GM12878 (cell line): ENCODE measurements around the gene KIAA1217. TPM values are rescaled to one million over a fixed set of nuclear protein-coding genes. Genes with fewer than 3 reads are reported as not detected.

Source experiments
- ATAC-seq: fragments of 200-7000 bp; cut with Tn5 transposase; 3 replicates; pipeline ENCODE4 v1.9.1; 2020; ENCODE audit warnings: mild to moderate bottlenecking, moderate library complexity
- BruUV-seq: library from RNA; stranded (reverse); fragments of 400-500 nt; replicated peaks from 2 replicates; lab custom pipeline; 2021; lab: Mats Ljungman, UMichigan
- CTCF ChIA-PET: fragments of 300-600 bp; sonication (Branson Sonifier 250); formaldehyde crosslinking; extraction: SDS; loops from one replicate; lab custom pipeline; 2021; ENCODE audit warnings: inconsistent platforms; lab: Yijun Ruan, JAX
- POLR2A ChIA-PET: fragments of 350-600 bp; formaldehyde crosslinking; extraction: SDS; loops from one replicate; lab custom pipeline; 2021; ENCODE audit warnings: inconsistent platforms; lab: Charles Lee
- RAD21 ChIA-PET: fragments of 300-600 bp; sonication (Branson Sonifier 250); formaldehyde crosslinking; loops from one replicate; lab custom pipeline; 2023; ENCODE audit warnings: antibody characterized with exemption; ENCODE audit not compliant: unreplicated experiment; lab: Charles Lee
- SMC1A ChIA-PET: fragments of 300-600 bp; sonication (Branson Sonifier 250); formaldehyde crosslinking; loops from one replicate; lab custom pipeline; 2023; ENCODE audit not compliant: unreplicated experiment, uncharacterized antibody; lab: Charles Lee
- DNase-seq: peaks from one replicate; pipeline ENCODE4 v3.0.0-alpha.2; 2011; ENCODE audit warnings: low read depth, low spot score
- FAIRE-seq: peaks from 3 replicates; lab custom pipeline; 2011; peaks lifted over from hg19 to GRCh38; lab: Jason Lieb, UNC
- H2AFZ ChIP-seq: 2 replicates; pipeline ENCODE4 v1.6.0; 2011; ENCODE audit warnings: low read depth, low read length, control low read depth; ENCODE audit not compliant: control insufficient read depth
- H3K27ac ChIP-seq: 2 replicates; pipeline ENCODE4 v1.5.1; 2011; ENCODE audit warnings: control low read depth; ENCODE audit not compliant: control insufficient read depth, insufficient read depth
- H3K27me3 ChIP-seq, 2 experiments: replicated peaks in 1 of 2; 2 replicates each; pipeline versions ENCODE4 v1.6.0 to v1.6.1; 2011; ENCODE audit warnings: low read length in 1 of 2; ENCODE audit not compliant: control insufficient read depth in 2 of 2, insufficient read depth in 2 of 2
- H3K36me3 ChIP-seq, 2 experiments: 2 replicates each; pipeline ENCODE4 v1.5.1; 2011; ENCODE audit warnings: low read length in 1 of 2; ENCODE audit not compliant: control insufficient read depth in 2 of 2, insufficient read depth in 2 of 2
- H3K4me1 ChIP-seq: 2 replicates; pipeline ENCODE4 v1.6.1; 2011; ENCODE audit warnings: mild to moderate bottlenecking, low read length, moderate library complexity, mixed read lengths; ENCODE audit not compliant: control insufficient read depth, insufficient read depth
- H3K4me2 ChIP-seq: 2 replicates; pipeline ENCODE4 v1.6.0; 2011; ENCODE audit warnings: control low read depth; ENCODE audit not compliant: control insufficient read depth, insufficient read depth
- H3K4me3 ChIP-seq: fragments of 200-600 bp; sonication (generic); 2 replicates; pipeline ENCODE4 v1.5.1; 2016
- H3K79me2 ChIP-seq: 2 replicates; pipeline ENCODE4 v1.6.0; 2011; ENCODE audit warnings: low read length; ENCODE audit not compliant: control insufficient read depth, insufficient read depth
- H3K9ac ChIP-seq: 2 replicates; pipeline ENCODE4 v1.8.0; 2011; ENCODE audit warnings: low read length, control low read depth, mixed read lengths; ENCODE audit not compliant: control insufficient read depth, insufficient read depth
- H3K9me3 ChIP-seq: replicated peaks from 3 replicates; pipeline ENCODE4 v1.5.1; 2011; ENCODE audit warnings: mild to moderate bottlenecking, low read length; ENCODE audit not compliant: control insufficient read depth, insufficient read depth
- H4K20me1 ChIP-seq: 2 replicates; pipeline ENCODE4 v1.6.0; 2011; ENCODE audit not compliant: control insufficient read depth, insufficient read depth
- FOXK2 ChIP-seq: fragments of 450-650 bp; IDR thresholded peaks from 2 replicates; pipeline ENCODE4 v1.6.1; 2017; ENCODE audit warnings: mild to moderate bottlenecking, moderate library complexity
- GATAD2B ChIP-seq: fragments of 450-650 bp; conservative IDR thresholded peaks from 2 replicates; pipeline ENCODE4 v1.6.1; 2017; ENCODE audit warnings: low read depth, mild to moderate bottlenecking, moderate library complexity
- NFIC ChIP-seq: IDR thresholded peaks from 2 replicates; pipeline ENCODE4 v1.6.1; 2012; ENCODE audit warnings: low read depth, mild to moderate bottlenecking, inconsistent platforms, low read length, moderate library complexity
- NFYA ChIP-seq: IDR thresholded peaks from 2 replicates; pipeline ENCODE4 v1.6.1; 2011; ENCODE audit warnings: low read depth, mild to moderate bottlenecking, low read length, improper control_type of control experiment, borderline replicate concordance
- POLR2A ChIP-seq: IDR thresholded peaks from 2 replicates; pipeline ENCODE4 v1.6.1; 2011; ENCODE audit warnings: low read depth, mild to moderate bottlenecking, low read length
- RFX5 ChIP-seq: IDR thresholded peaks from 2 replicates; pipeline ENCODE4 v1.6.1; 2011; ENCODE audit warnings: low read depth, low read length, improper control_type of control experiment
- RUNX3 ChIP-seq: IDR thresholded peaks from 2 replicates; pipeline ENCODE4 v1.6.1; 2012; ENCODE audit warnings: low read length, inconsistent platforms
- SRF ChIP-seq, 2 experiments: IDR thresholded peaks; 2 replicates each; pipeline ENCODE4 v1.6.1; 2011; ENCODE audit warnings: low read depth in 2 of 2, low read length in 2 of 2, mild to moderate bottlenecking in 1 of 2, moderate library complexity in 1 of 2
- STAT1 ChIP-seq: fragments of 450-650 bp; conservative IDR thresholded peaks from 2 replicates; pipeline ENCODE4 v1.6.1; 2014; ENCODE audit warnings: antibody characterized with exemption, mild to moderate bottlenecking
- TCF7 ChIP-seq: IDR thresholded peaks from 2 replicates; pipeline ENCODE4 v1.6.1; 2014; ENCODE audit warnings: antibody characterized with exemption, borderline replicate concordance
- ZNF622 ChIP-seq: fragments of 450-650 bp; IDR thresholded peaks from 2 replicates; pipeline ENCODE4 v1.6.1; 2017; ENCODE audit warnings: mild to moderate bottlenecking, inconsistent platforms
- WGBS: methylation state at CpG from one replicate; pipeline ENCODE4 v1.1.6; 2016; ENCODE audit warnings: low lambda C conversion rate; ENCODE audit not compliant: insufficient replicate concordance, insufficient coverage; ENCODE audit errors: missing lambda C conversion rate; 5-methylcytosine and 5-hydroxymethylcytosine counted together
- in situ Hi-C: fragments of 300-500 bp; cut with MboI; formaldehyde crosslinking; loops from 9 replicates; pipeline ENCODE4 v1.14.3; 2018; ENCODE audit warnings: mixed read lengths
- intact Hi-C: fragments of 100-400 bp; cut with micrococcal nuclease; formaldehyde crosslinking; loops from one replicate; pipeline ENCODE4 v1.14.2; 2022; ENCODE audit not compliant: unreplicated experiment
- polyA plus RNA-seq, 11 experiments: library from polyadenylated mRNA; depleted of rRNA in 4 of 11; unstranded in 6 of 11; stranded (reverse) in 5 of 11; fragments of >200 nt; fragmentation: Nextera tagmentation in 4 of 11; fragmentation: Illumina TruSeq in 1 of 11; extraction: Ambion mirVana in 4 of 11; extraction: Trizol in 1 of 11; gene quantifications; 1 replicate in 1 of 11; 2 replicates in 10 of 11; pipeline versions ENCODE4 v1.2.1 to v1.2.3, GENCODE V29; 2011 to 2016; ENCODE audit warnings: inconsistent platforms in 2 of 11, missing spikeins in 2 of 11, low read depth in 1 of 11
- total RNA-seq, 4 experiments: library from RNA; depleted of rRNA in 3 of 4; stranded (reverse); fragments of >200 nt in 3 of 4; fragmentation: Illumina TruSeq in 1 of 4; extraction: Trizol in 1 of 4; gene quantifications; 2 replicates each; pipeline versions ENCODE4 v1.2.1 to v1.2.3, GENCODE V29; 2013 to 2021
- TF ChIP-seq, protein P1 (sequence below): IDR thresholded peaks from 2 replicates; pipeline ENCODE4 v1.6.1; 2011; ENCODE audit warnings: borderline replicate concordance, low read depth, mild to moderate bottlenecking, moderate library complexity, mixed read lengths, low read length; ENCODE audit not compliant: insufficient read depth; ENCODE audit errors: extremely low read length
- TF ChIP-seq, protein P2 (sequence below): fragments of 450-650 bp; IDR thresholded peaks from 2 replicates; pipeline ENCODE4 v1.6.1; 2014; ENCODE audit warnings: mild to moderate bottlenecking

Gene KIAA1217
- total and polyA plus RNA-seq, 10 of the 15 experiments (the other 5 are each of a cell fraction or from before 2014, with no cell fraction given) = 0.57 to 3.8 (median 2.1) TPM

DNA sequence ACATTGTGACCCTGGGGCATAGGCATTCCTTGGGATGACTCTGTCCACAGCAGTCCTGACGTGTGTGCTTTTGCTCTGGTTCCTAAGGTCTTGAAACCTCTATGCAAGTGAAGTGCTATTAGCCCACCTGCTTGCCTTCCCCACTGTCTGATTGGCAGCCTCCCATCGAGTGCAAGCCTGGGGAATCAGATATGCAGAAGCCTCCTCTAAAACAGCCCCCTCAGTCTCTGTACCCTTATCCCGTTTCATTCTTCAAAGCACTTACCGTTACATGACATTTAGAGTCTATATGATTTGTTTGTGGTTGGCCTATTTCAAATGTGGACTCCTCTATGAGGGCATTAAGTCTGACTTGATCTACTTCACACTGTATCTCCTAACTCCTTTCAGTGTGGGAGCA lies 4.3 kb downstream of the KIAA1217 start:
- no peaks in the 10 kb centered on the region; the same call in 2 of the 3 replicates for H3K9me3 ChIP-seq
- H3K4me2 ChIP-seq = no peak overlapping the region
- H3K79me2 ChIP-seq = no peaks in the 10 kb centered on the region; the same call in 1 of the 2 replicates
- TF ChIP-seq STAT1 = no peak
- no peaks in the 10 kb centered on the region for H3K36me3 ChIP-seq
- no peak for FAIRE-seq
- ChIA-PET CTCF (interaction anchor here (0.6 to 5.3 kb wide), 4 partner anchors 11 to 306 kb away, joined by 3 to 22 read pairs (median 5); no protein-coding TSS in a partner anchor), RAD21 (interaction anchor here (1.2 kb wide), 1 partner anchor 305 kb away, joined by 3 read pairs; no protein-coding TSS in a partner anchor), SMC1A (interaction anchor here (1.2 to 1.4 kb wide), 2 partner anchors 25 to 149 kb away, joined by 3 to 4 read pairs; no protein-coding TSS in a partner anchor), POLR2A (interaction anchor here (1.4 kb wide), 1 partner anchor 168 kb away, joined by 3 read pairs; no protein-coding TSS in a partner anchor)
- no peak overlapping the region for H3K9ac ChIP-seq
- H4K20me1 ChIP-seq = no peaks in the 10 kb centered on the region
- peaks cover 3% of the 10 kb centered on the region; the same call in 1 of the 2 replicates for H3K4me1 ChIP-seq
- in situ Hi-C loops = no loop called here
- no peak for DNase-seq
- H3K4me3 ChIP-seq = no peak overlapping the region
- H2AFZ ChIP-seq = no peak overlapping the region
- BruUV-seq = no TSS peak
- 43% methylated on average over 4 of the region's 4 CpGs for WGBS
- ATAC-seq = no peak
- intact Hi-C loops = no loop called here
- H3K27me3 ChIP-seq = no peaks in the 10 kb centered on the region
- H3K27ac ChIP-seq = no peak overlapping the region

DNA sequence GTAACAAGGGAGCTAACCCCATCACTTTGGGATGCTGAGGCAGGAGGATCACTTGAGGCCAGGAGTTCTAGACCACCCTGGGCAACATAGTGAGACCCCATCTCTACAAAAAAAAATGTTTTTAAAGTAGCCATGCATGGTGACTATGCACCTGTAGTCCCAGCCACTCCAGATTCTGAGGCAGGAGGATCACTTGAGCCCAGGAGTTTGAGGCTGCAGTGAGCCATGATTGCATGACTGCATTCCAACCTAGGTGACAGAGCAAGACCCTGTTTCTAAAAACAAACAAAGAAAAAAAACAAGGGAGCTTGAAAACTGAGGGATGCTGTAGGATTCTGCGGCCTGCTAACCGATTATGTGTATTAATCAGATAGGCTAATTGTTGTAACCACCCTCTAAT lies 4.9 kb downstream of the KIAA1217 start:
- TF ChIP-seq SRF (IDR thresholded peaks at IDR 0.05; ENCODE audit: low read depth in 2 of 2, low read length in 2 of 2) (no peak), NFIC (no peak), GATAD2B (no peak), NFYA (no peak), TCF7 (no peak), POLR2A (no peak), RFX5 (no peak), ZNF622 (no peak), FOXK2 (no peak), RUNX3 (no peak)
- TF ChIP-seq, protein P1, sequence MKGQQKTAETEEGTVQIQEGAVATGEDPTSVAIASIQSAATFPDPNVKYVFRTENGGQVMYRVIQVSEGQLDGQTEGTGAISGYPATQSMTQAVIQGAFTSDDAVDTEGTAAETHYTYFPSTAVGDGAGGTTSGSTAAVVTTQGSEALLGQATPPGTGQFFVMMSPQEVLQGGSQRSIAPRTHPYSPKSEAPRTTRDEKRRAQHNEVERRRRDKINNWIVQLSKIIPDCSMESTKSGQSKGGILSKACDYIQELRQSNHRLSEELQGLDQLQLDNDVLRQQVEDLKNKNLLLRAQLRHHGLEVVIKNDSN = no peak
- TF ChIP-seq, protein P2, sequence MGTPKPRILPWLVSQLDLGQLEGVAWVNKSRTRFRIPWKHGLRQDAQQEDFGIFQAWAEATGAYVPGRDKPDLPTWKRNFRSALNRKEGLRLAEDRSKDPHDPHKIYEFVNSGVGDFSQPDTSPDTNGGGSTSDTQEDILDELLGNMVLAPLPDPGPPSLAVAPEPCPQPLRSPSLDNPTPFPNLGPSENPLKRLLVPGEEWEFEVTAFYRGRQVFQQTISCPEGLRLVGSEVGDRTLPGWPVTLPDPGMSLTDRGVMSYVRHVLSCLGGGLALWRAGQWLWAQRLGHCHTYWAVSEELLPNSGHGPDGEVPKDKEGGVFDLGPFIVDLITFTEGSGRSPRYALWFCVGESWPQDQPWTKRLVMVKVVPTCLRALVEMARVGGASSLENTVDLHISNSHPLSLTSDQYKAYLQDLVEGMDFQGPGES = no peak
- Histone ChIP-seq H3K79me2 (no peaks in the 10 kb centered on the region; the same call in 1 of the 2 replicates), H3K4me3 (no peak overlapping the region), H4K20me1 (no peaks in the 10 kb centered on the region), H3K9ac (no peak overlapping the region), H3K27me3 (no peaks in the 10 kb centered on the region), H3K4me1 (peaks cover 3% of the 10 kb centered on the region; the same call in 1 of the 2 replicates), H3K36me3 (no peaks in the 10 kb centered on the region), H2AFZ (no peak overlapping the region), H3K9me3 (no peaks in the 10 kb centered on the region; the same call in 2 of the 3 replicates), H3K27ac (no peak overlapping the region), H3K4me2 (no peak overlapping the region)
- in situ Hi-C loops (no loop called here), intact Hi-C loops (no loop called here)
- ChIA-PET RAD21 (interaction anchor here (1.2 kb wide), 1 partner anchor 304 kb away, joined by 3 read pairs; no protein-coding TSS in a partner anchor), CTCF (interaction anchor here (0.6 to 2.4 kb wide), 3 partner anchors 10 to 305 kb away, joined by 3 to 7 read pairs (median 3); no protein-coding TSS in a partner anchor), POLR2A (interaction anchor here (1.4 kb wide), 1 partner anchor 168 kb away, joined by 3 read pairs; no protein-coding TSS in a partner anchor), SMC1A (interaction anchor here (1.4 to 1.8 kb wide), 2 partner anchors 25 to 136 kb away, joined by 3 to 6 read pairs; no protein-coding TSS in a partner anchor)
- 84% methylated on average over 2 of the region's 2 CpGs for WGBS
- BruUV-seq = no TSS peak
- DNase-seq (no peak), ATAC-seq (no peak), FAIRE-seq (no peak)
